Breast epithelium (tissue), 3 donors: ENCODE measurements around the gene PNMT.

ENCODE experiments used
- POLR2A ChIP-seq: fragments of 450-650 bp; IDR thresholded peaks from one replicate; pipeline ENCODE4 v1.6.1; 2016; ENCODE audit warnings: antibody characterized with exemption, mild to moderate bottlenecking, moderate library complexity
- POLR2AphosphoS5 ChIP-seq, 3 donors: sonication (generic); formaldehyde crosslinking; IDR thresholded peaks; one replicate each; pipeline ENCODE4 v1.6.1; 2017; ENCODE audit warnings: antibody characterized with exemption in 3 of 3
- TF ChIP-seq, protein P1 (sequence below), 3 donors: fragments of 450-650 bp; IDR thresholded peaks; one replicate each; pipeline ENCODE4 v1.5.1; 2016 to 2017; ENCODE audit warnings: antibody characterized with exemption in 3 of 3, mild to moderate bottlenecking in 3 of 3, moderate library complexity in 3 of 3

DNA sequence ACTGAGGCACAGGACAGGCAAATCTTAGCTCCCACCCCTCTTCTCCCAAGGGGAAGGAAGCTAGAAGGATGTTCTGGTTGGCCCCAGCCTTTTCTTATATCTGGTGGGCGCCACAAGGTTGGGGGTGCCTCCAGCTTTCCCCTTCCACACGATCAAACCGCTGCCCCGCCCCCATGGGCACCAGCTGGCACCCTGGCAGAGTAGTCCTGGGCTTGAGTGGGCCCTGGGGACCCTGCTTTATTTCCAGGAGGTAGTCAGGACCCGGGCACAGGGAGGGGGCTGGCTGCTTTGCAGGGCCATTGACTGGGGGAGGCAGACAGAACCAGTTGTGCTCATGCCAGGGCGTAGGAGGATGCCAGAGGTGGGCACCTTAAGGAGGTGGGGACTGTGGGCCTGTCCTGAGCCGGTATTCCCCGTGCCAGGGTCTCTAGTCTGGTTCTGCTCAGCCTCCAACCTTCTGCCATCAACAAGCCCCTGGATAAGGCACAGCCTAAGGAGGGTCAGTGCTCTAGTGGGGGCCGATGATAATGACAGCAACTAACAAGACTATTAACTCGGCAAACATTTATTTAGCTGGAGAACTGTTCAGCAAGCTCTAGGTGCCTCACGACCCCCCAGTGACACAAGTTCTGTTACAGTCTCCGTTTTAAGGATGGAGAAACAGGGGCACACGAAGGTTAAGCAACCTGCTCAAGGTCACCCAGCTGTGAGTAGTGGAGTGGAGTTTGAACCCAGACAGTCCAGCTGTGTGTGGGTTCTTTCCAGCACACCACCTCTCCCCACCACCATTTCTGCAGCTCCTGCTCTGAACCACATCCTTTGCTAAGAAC, 49.1 kb upstream of the PNMT start:
- TF ChIP-seq, protein P1, sequence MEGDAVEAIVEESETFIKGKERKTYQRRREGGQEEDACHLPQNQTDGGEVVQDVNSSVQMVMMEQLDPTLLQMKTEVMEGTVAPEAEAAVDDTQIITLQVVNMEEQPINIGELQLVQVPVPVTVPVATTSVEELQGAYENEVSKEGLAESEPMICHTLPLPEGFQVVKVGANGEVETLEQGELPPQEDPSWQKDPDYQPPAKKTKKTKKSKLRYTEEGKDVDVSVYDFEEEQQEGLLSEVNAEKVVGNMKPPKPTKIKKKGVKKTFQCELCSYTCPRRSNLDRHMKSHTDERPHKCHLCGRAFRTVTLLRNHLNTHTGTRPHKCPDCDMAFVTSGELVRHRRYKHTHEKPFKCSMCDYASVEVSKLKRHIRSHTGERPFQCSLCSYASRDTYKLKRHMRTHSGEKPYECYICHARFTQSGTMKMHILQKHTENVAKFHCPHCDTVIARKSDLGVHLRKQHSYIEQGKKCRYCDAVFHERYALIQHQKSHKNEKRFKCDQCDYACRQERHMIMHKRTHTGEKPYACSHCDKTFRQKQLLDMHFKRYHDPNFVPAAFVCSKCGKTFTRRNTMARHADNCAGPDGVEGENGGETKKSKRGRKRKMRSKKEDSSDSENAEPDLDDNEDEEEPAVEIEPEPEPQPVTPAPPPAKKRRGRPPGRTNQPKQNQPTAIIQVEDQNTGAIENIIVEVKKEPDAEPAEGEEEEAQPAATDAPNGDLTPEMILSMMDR (IDR thresholded peaks at IDR 0.05), result no peak
- TF ChIP-seq POLR2A (no peak), POLR2AphosphoS5 (IDR thresholded peaks at IDR 0.05) (no peak)
